HG02623 (cell line): Measurements from ENCODE around the gene NACC1.
"Not testable (repeated sequence)": the region's sequence is repeated elsewhere in the genome, so short reads cannot be mapped to it uniquely, and the experiment has no call there.

Experiments
- ATAC-seq: cut with Tn5 transposase; IDR thresholded peaks from one replicate; pipeline ENCODE4 v1.9.1; 2021; ENCODE audit warnings: moderate library complexity; ENCODE audit not compliant: unreplicated experiment

NACC1 gene

GRCh38 chr19:13160557-13160956 lies 42.5 kb downstream of the NACC1 start:
- ATAC-seq = no peak

- no peak for ATAC-seq
Observed at GRCh38 chr19:13162724-13163608, 44.9 kb downstream of the NACC1 start.

GRCh38 chr19:13163609-13164342 lies 45.7 kb downstream of the NACC1 start:
- no peak for ATAC-seq

- ATAC-seq = no peak
Observed at GRCh38 chr19:13164343-13165161, 46.5 kb downstream of the NACC1 start.

- ATAC-seq = no peak
Observed at GRCh38 chr19:13165162-13165997, 47.3 kb downstream of the NACC1 start.

GRCh38 chr19:13166151-13166550 lies 48.1 kb downstream of the NACC1 start:
- not testable (repeated sequence) for ATAC-seq

- no peak for ATAC-seq
Observed at GRCh38 chr19:13169769-13170168, 51.7 kb downstream of the NACC1 start.

GRCh38 chr19:13171146-13171545 lies 53.1 kb downstream of the NACC1 start:
- no peak for ATAC-seq

GRCh38 chr19:13172346-13173138 lies 54.5 kb downstream of the NACC1 start:
- no peak for ATAC-seq

GRCh38 chr19:13173139-13173737 lies 55.2 kb downstream of the NACC1 start:
- ATAC-seq = no peak

- no peak for ATAC-seq
Observed at GRCh38 chr19:13176345-13176744, 58.3 kb downstream of the NACC1 start.

GRCh38 chr19:13177584-13177983 lies 59.5 kb downstream of the NACC1 start:
- ATAC-seq = not testable (repeated sequence)

- ATAC-seq = not testable (repeated sequence)
Observed at GRCh38 chr19:13178291-13178690, 60.2 kb downstream of the NACC1 start.

GRCh38 chr19:13181747-13182388 lies 63.8 kb downstream of the NACC1 start:
- ATAC-seq = no peak

GRCh38 chr19:13184926-13185325 lies 66.9 kb downstream of the NACC1 start:
- ATAC-seq = not testable (repeated sequence)

GRCh38 chr19:13185763-13186657 lies 67.9 kb downstream of the NACC1 start:
- ATAC-seq = not testable (repeated sequence)

- not testable (repeated sequence) for ATAC-seq
Observed at GRCh38 chr19:13186688-13187087, 68.6 kb downstream of the NACC1 start.

- no peak for ATAC-seq
Observed at GRCh38 chr19:13187419-13187818, 69.4 kb downstream of the NACC1 start.
